Measurements from ENCODE around the gene CACNA1I.

DNA sequence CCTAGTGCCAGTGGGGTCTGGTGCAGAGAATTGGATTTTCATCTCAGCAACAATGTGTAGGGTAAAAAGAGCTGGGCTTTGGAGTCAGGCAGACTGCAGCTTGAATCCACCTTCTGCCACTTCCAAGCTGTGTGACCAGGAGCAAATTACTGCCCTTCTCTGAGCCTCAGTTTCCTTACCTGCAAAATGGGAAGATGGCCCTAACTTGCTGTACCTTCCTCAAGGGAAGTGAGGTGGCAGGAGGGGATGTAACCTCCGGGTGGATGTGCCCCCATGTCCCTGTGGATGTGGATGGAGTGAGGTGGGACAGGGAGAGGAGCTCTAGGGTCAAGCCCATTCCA lies 90.9 kb downstream of the CACNA1I start:
- TF ChIP-seq, protein P1, sequence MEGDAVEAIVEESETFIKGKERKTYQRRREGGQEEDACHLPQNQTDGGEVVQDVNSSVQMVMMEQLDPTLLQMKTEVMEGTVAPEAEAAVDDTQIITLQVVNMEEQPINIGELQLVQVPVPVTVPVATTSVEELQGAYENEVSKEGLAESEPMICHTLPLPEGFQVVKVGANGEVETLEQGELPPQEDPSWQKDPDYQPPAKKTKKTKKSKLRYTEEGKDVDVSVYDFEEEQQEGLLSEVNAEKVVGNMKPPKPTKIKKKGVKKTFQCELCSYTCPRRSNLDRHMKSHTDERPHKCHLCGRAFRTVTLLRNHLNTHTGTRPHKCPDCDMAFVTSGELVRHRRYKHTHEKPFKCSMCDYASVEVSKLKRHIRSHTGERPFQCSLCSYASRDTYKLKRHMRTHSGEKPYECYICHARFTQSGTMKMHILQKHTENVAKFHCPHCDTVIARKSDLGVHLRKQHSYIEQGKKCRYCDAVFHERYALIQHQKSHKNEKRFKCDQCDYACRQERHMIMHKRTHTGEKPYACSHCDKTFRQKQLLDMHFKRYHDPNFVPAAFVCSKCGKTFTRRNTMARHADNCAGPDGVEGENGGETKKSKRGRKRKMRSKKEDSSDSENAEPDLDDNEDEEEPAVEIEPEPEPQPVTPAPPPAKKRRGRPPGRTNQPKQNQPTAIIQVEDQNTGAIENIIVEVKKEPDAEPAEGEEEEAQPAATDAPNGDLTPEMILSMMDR (IDR thresholded peaks at IDR 0.05), result no peak
- TF ChIP-seq ZFX (IDR thresholded peaks at IDR 0.05; ENCODE audit: borderline replicate concordance), result no peak

Data from 22Rv1 (cell line).